ENCODE data around the gene ESCO1.

ESCO1 gene

GRCh38 chr18:21534327-21534726 lies 66.2 kb downstream of the ESCO1 start:
- Mint-ChIP-seq H3K36me3 (peaks cover 5% of the 10 kb centered on the region), H3K27ac (no peak overlapping the region), H3K4me3 (no peak overlapping the region), H3K9me3 (ENCODE audit: low read depth) (no peaks in the 10 kb centered on the region), H3K27me3 (no peaks in the 10 kb centered on the region), H3K4me1 (ENCODE audit: low read depth) (no peaks in the 10 kb centered on the region)

GRCh38 chr18:21526463-21526862 lies 74.0 kb downstream of the ESCO1 start:
- Mint-ChIP-seq H3K27ac (no peak overlapping the region), H3K4me3 (no peak overlapping the region), H3K36me3 (peaks cover 15% of the 10 kb centered on the region), H3K27me3 (no peaks in the 10 kb centered on the region), H3K9me3 (ENCODE audit: low read depth) (no peaks in the 10 kb centered on the region), H3K4me1 (ENCODE audit: low read depth) (no peaks in the 10 kb centered on the region)

- H3K9me3 Mint-ChIP-seq (ENCODE audit: low read depth) = no peaks in the 10 kb centered on the region
These were observed 74.6 kb downstream of the ESCO1 start for GRCh38 chr18:21525916-21526315.

GRCh38 chr18:21522530-21522929 lies 78.0 kb downstream of the ESCO1 start:
- Mint-ChIP-seq H3K27ac (no peak overlapping the region), H3K27me3 (no peaks in the 10 kb centered on the region), H3K9me3 (ENCODE audit: low read depth) (no peaks in the 10 kb centered on the region), H3K4me1 (ENCODE audit: low read depth) (no peaks in the 10 kb centered on the region), H3K36me3 (peaks cover 11% of the 10 kb centered on the region), H3K4me3 (no peak overlapping the region)

More at GRCh38 chr18:21525916-21526315, 74.6 kb downstream of the ESCO1 start:
- no peak overlapping the region for H3K27ac Mint-ChIP-seq
- H3K36me3 Mint-ChIP-seq = peaks cover 15% of the 10 kb centered on the region
- H3K4me1 Mint-ChIP-seq (ENCODE audit: low read depth) = no peaks in the 10 kb centered on the region
- H3K27me3 Mint-ChIP-seq = no peaks in the 10 kb centered on the region
- H3K4me3 Mint-ChIP-seq = no peak overlapping the region

- Mint-ChIP-seq H3K4me1 (ENCODE audit: low read depth) (no peaks in the 10 kb centered on the region), H3K36me3 (peaks cover 22% of the 10 kb centered on the region), H3K27me3 (no peaks in the 10 kb centered on the region), H3K4me3 (no peak overlapping the region), H3K27ac (no peak overlapping the region), H3K9me3 (ENCODE audit: low read depth) (peaks cover 8% of the 10 kb centered on the region)
These were observed 86.8 kb downstream of the ESCO1 start for GRCh38 chr18:21513741-21514140.

GRCh38 chr18:21513292-21513691 lies 87.2 kb downstream of the ESCO1 start:
- Mint-ChIP-seq H3K36me3 (peaks cover 22% of the 10 kb centered on the region), H3K4me1 (ENCODE audit: low read depth) (no peaks in the 10 kb centered on the region), H3K9me3 (ENCODE audit: low read depth) (peaks cover 8% of the 10 kb centered on the region), H3K27ac (no peak overlapping the region), H3K27me3 (no peaks in the 10 kb centered on the region), H3K4me3 (no peak overlapping the region)

GRCh38 chr18:21509062-21509461 lies 91.4 kb downstream of the ESCO1 start:
- H3K27me3 Mint-ChIP-seq = no peaks in the 10 kb centered on the region
- H3K9me3 Mint-ChIP-seq (ENCODE audit: low read depth) = peaks cover 8% of the 10 kb centered on the region
- H3K36me3 Mint-ChIP-seq = peaks cover 25% of the 10 kb centered on the region
- H3K27ac Mint-ChIP-seq = no peak overlapping the region
- H3K4me1 Mint-ChIP-seq (ENCODE audit: low read depth) = no peaks in the 10 kb centered on the region
- no peak overlapping the region for H3K4me3 Mint-ChIP-seq

GRCh38 chr18:21507913-21508701 lies 92.4 kb downstream of the ESCO1 start:
- H3K4me1 Mint-ChIP-seq (ENCODE audit: low read depth) = no peaks in the 10 kb centered on the region
- H3K27ac Mint-ChIP-seq = no peak overlapping the region
- peaks cover 8% of the 10 kb centered on the region for H3K9me3 Mint-ChIP-seq (ENCODE audit: low read depth)
- no peak overlapping the region for H3K4me3 Mint-ChIP-seq
- H3K36me3 Mint-ChIP-seq = peaks cover 20% of the 10 kb centered on the region
- H3K27me3 Mint-ChIP-seq = no peaks in the 10 kb centered on the region

GRCh38 chr18:21502661-21503060 lies 97.8 kb downstream of the ESCO1 start:
- no peak overlapping the region for H3K27ac Mint-ChIP-seq
- H3K36me3 Mint-ChIP-seq = no peaks in the 10 kb centered on the region

GRCh38 chr18:21499997-21500396 lies 100.5 kb downstream of the ESCO1 start:
- Mint-ChIP-seq H3K27me3 (no peaks in the 10 kb centered on the region), H3K27ac (no peak overlapping the region), H3K9me3 (ENCODE audit: low read depth) (no peaks in the 10 kb centered on the region), H3K4me1 (ENCODE audit: low read depth) (no peaks in the 10 kb centered on the region), H3K4me3 (no peak overlapping the region), H3K36me3 (no peaks in the 10 kb centered on the region)

More at GRCh38 chr18:21502661-21503060, 97.8 kb downstream of the ESCO1 start:
- no peaks in the 10 kb centered on the region for H3K27me3 Mint-ChIP-seq
- no peak overlapping the region for H3K4me3 Mint-ChIP-seq
- H3K4me1 Mint-ChIP-seq (ENCODE audit: low read depth) = no peaks in the 10 kb centered on the region
- no peaks in the 10 kb centered on the region for H3K9me3 Mint-ChIP-seq (ENCODE audit: low read depth)

- no peaks in the 10 kb centered on the region for H3K36me3 Mint-ChIP-seq
- H3K4me1 Mint-ChIP-seq (ENCODE audit: low read depth) = no peaks in the 10 kb centered on the region
- no peak overlapping the region for H3K4me3 Mint-ChIP-seq
- H3K27me3 Mint-ChIP-seq = no peaks in the 10 kb centered on the region
- no peaks in the 10 kb centered on the region for H3K9me3 Mint-ChIP-seq (ENCODE audit: low read depth)
- no peak overlapping the region for H3K27ac Mint-ChIP-seq
These were observed 104.1 kb downstream of the ESCO1 start for GRCh38 chr18:21496277-21496835.

GRCh38 chr18:21490748-21491147 lies 109.8 kb downstream of the ESCO1 start:
- Mint-ChIP-seq H3K9me3 (ENCODE audit: low read depth) (no peaks in the 10 kb centered on the region), H3K4me3 (no peak overlapping the region), H3K36me3 (no peaks in the 10 kb centered on the region), H3K4me1 (ENCODE audit: low read depth) (no peaks in the 10 kb centered on the region), H3K27ac (no peak overlapping the region), H3K27me3 (no peaks in the 10 kb centered on the region)

- Mint-ChIP-seq H3K4me1 (ENCODE audit: low read depth) (no peaks in the 10 kb centered on the region), H3K27ac (no peak overlapping the region), H3K9me3 (ENCODE audit: low read depth) (no peaks in the 10 kb centered on the region), H3K4me3 (no peak overlapping the region), H3K36me3 (no peaks in the 10 kb centered on the region), H3K27me3 (no peaks in the 10 kb centered on the region)
These were observed 110.5 kb downstream of the ESCO1 start for GRCh38 chr18:21489919-21490495.

- Mint-ChIP-seq H3K4me3 (no peak overlapping the region), H3K27ac (no peak overlapping the region), H3K36me3 (no peaks in the 10 kb centered on the region), H3K4me1 (ENCODE audit: low read depth) (no peaks in the 10 kb centered on the region), H3K27me3 (no peaks in the 10 kb centered on the region), H3K9me3 (ENCODE audit: low read depth) (no peaks in the 10 kb centered on the region)
These were observed 111.3 kb downstream of the ESCO1 start for GRCh38 chr18:21489119-21489750.

GRCh38 chr18:21486905-21487437 lies 113.5 kb downstream of the ESCO1 start:
- peaks cover under 1% of the 10 kb centered on the region for H3K27me3 Mint-ChIP-seq
- no peaks in the 10 kb centered on the region for H3K4me1 Mint-ChIP-seq (ENCODE audit: low read depth)
- H3K27ac Mint-ChIP-seq = no peak overlapping the region
- no peaks in the 10 kb centered on the region for H3K9me3 Mint-ChIP-seq (ENCODE audit: low read depth)
- H3K36me3 Mint-ChIP-seq = no peaks in the 10 kb centered on the region
- no peak overlapping the region for H3K4me3 Mint-ChIP-seq
